LNCaP clone FGC (cell line): ENCODE measurements around the gene KATNIP.

ENCODE experiments used
- DNase-seq: peaks from one replicate; pipeline ENCODE4 v3.0.0-alpha.2; 2011; ENCODE audit warnings: low read depth
- H3K4me3 ChIP-seq: 2 replicates; pipeline ENCODE4 v1.5.1; 2011; ENCODE audit warnings: mild to moderate bottlenecking, low read depth, low read length, control low read depth
- TF ChIP-seq, protein P1 (sequence below): IDR thresholded peaks from 2 replicates; pipeline ENCODE4 v1.5.1; 2012; ENCODE audit warnings: mild to moderate bottlenecking; ENCODE audit not compliant: control insufficient read depth, insufficient read depth; ENCODE audit errors: extremely low read depth

KATNIP gene

DNA sequence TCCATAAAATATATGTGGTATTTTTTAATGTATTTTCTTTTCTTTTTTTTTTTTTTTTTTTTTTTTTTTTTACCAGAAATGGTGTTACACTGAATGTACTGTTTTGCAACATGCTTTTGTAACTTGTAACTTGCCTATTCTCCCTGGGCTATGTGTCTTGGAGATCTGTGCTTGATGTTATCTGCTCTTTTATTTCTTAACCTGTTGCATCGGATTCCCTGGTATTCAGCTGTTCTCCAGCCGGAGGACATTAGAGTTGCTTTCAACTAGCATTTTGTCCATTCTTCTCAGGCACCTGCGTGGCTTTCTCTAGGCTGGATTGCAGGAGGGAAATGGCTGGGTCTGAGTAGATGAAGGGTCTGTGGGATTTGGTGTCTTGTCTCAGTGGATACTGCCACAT is 47.4 kb downstream of the KATNIP start:
- H3K4me3 ChIP-seq: no peak overlapping the region
- DNase-seq: no peak
- TF ChIP-seq, protein P1, sequence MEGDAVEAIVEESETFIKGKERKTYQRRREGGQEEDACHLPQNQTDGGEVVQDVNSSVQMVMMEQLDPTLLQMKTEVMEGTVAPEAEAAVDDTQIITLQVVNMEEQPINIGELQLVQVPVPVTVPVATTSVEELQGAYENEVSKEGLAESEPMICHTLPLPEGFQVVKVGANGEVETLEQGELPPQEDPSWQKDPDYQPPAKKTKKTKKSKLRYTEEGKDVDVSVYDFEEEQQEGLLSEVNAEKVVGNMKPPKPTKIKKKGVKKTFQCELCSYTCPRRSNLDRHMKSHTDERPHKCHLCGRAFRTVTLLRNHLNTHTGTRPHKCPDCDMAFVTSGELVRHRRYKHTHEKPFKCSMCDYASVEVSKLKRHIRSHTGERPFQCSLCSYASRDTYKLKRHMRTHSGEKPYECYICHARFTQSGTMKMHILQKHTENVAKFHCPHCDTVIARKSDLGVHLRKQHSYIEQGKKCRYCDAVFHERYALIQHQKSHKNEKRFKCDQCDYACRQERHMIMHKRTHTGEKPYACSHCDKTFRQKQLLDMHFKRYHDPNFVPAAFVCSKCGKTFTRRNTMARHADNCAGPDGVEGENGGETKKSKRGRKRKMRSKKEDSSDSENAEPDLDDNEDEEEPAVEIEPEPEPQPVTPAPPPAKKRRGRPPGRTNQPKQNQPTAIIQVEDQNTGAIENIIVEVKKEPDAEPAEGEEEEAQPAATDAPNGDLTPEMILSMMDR: no peak

DNA sequence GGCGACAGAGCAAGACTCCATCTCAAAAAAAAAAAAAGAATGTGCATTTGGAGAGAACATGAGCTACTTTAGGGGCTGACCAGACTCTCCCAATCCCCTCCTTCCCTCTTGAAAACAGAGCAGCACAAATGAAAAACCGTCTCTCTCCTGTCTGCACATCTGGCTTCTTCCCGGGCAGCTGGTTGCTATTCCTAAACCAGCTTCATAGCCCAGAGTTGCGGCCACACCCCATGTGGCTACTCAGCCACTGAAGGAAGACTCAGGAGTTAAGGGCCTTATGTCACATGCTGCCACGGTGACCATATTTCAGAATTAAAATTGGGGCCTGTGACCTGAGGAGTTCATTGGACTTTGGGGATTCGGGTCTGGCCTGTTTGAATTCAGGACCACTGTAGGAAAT is 48.3 kb downstream of the KATNIP start:
- no peak for DNase-seq
- TF ChIP-seq, protein P1: no peak
- H3K4me3 ChIP-seq: no peak overlapping the region

DNA sequence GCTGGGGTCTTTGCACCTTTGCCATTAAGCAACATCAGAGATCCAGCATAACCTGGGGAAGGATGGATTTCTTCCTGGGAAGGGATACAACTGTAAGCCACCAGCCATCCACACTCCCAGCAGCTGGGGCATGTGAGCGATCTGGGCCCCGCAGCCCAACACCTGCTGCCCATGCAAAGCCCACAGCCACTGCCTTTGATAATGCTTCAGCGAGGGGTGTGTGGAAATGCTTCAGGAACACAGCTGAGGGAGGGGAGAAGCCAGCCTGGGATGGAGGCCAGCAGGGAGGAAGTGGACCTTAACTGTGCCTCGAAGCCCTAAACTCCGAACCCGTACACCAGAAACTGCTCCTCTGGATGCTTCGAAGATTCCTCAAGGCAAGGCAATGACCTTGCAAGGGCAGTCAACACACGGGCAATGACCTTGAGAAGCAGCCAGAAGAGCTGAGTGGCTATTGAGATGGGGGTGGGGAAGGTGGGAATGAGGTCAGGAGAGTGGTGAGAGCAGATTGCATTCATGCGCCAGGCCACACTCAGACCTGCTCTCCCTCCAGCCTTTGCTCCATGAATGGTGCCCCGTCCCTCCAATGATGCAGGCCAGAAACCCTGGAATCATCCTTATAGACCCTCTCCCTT is 49.1 kb downstream of the KATNIP start:
- no peak overlapping the region for H3K4me3 ChIP-seq
- TF ChIP-seq, protein P1: no peak
- no peak for DNase-seq

DNA sequence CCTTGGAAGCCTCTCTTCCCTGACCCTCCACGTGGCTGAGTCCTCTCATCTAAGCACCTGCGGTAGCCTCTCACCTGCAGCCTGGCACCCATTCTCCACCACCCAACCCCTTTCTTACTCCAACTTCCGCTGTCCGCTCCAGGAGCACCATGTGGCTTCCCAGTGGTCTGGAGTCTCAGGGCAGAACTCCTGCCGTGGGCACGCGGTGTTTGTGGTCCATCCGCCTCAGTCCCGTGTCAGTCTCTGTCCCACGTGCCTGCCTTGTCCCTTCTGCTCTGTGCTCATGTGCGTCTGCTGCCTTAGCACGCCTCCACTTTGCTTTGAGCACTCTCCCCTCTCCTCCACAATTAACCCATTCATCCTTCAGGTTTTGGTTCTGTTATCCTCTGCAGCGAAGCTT is 49.7 kb downstream of the KATNIP start:
- no peak overlapping the region for H3K4me3 ChIP-seq
- DNase-seq: no peak
- TF ChIP-seq, protein P1: no peak
